Measurements from ENCODE around the gene DNAJA3. TPM values are rescaled to one million over a fixed set of nuclear protein-coding genes. Genes with fewer than 3 reads are reported as not detected.

Gene DNAJA3
- total RNA-seq, 4 donors from 2014 or later = 41.1 to 70.9 (median 48.7) TPM

GRCh38 chr16:4404967-4405696 is 20.5 kb upstream of the DNAJA3 start:
- 89% methylated on average over 17 of the region's 24 CpGs for WGBS
- Histone ChIP-seq H3K27me3 (no peaks in the 10 kb centered on the region), H3K36me3 (peaks cover 66% of the 10 kb centered on the region), H3K9me3 (no peaks in the 10 kb centered on the region), H3K4me3 (no peak overlapping the region), H3K4me1 (peaks cover 17% of the 10 kb centered on the region), H3K27ac (no peak overlapping the region)
- DNase-seq (ENCODE audit: low spot score in 2 of 2) = peak in 1 of 2 donors; percentile 80
- TF ChIP-seq POLR2AphosphoS5 (IDR thresholded peaks at IDR 0.05) = no peak
- TF ChIP-seq POLR2A (IDR thresholded peaks at IDR 0.05) = no peak
- TF ChIP-seq CTCF (IDR thresholded peaks at IDR 0.05) = no peak
- no peak for TF ChIP-seq EP300 (IDR thresholded peaks at IDR 0.05)

- DNase-seq (ENCODE audit: low spot score in 2 of 2) = no peak
- WGBS = 93% methylated on average over 3 of the region's 22 CpGs
- TF ChIP-seq POLR2A (IDR thresholded peaks at IDR 0.05) (no peak), EP300 (IDR thresholded peaks at IDR 0.05) (no peak), CTCF (IDR thresholded peaks at IDR 0.05) (no peak)
- Histone ChIP-seq H3K27ac (no peak overlapping the region), H3K4me3 (no peak overlapping the region), H3K27me3 (no peaks in the 10 kb centered on the region), H3K9me3 (no peaks in the 10 kb centered on the region), H3K36me3 (peaks cover 63% of the 10 kb centered on the region), H3K4me1 (peaks cover 27% of the 10 kb centered on the region)
Observed at GRCh38 chr16:4407543-4408322, 17.9 kb upstream of the DNAJA3 start.

GRCh38 chr16:4408323-4408690 is 17.4 kb upstream of the DNAJA3 start:
- Histone ChIP-seq H3K4me3 (no peak overlapping the region), H3K36me3 (peaks cover 61% of the 10 kb centered on the region), H3K27ac (no peak overlapping the region), H3K4me1 (peaks cover 27% of the 10 kb centered on the region), H3K9me3 (no peaks in the 10 kb centered on the region), H3K27me3 (no peaks in the 10 kb centered on the region)
- TF ChIP-seq CTCF (IDR thresholded peaks at IDR 0.05) (no peak), EP300 (IDR thresholded peaks at IDR 0.05) (no peak), POLR2AphosphoS5 (IDR thresholded peaks at IDR 0.05) (no peak), POLR2A (IDR thresholded peaks at IDR 0.05) (no peak)
- DNase-seq (ENCODE audit: low spot score in 2 of 2) = no peak
- WGBS = 85% methylated on average over 8 of the region's 10 CpGs

- Histone ChIP-seq H3K4me1 (peaks cover 31% of the 10 kb centered on the region), H3K27ac (no peak overlapping the region), H3K36me3 (peaks cover 51% of the 10 kb centered on the region), H3K27me3 (no peaks in the 10 kb centered on the region), H3K9me3 (no peaks in the 10 kb centered on the region), H3K4me3 (no peak overlapping the region)
- no peak for TF ChIP-seq CTCF (IDR thresholded peaks at IDR 0.05)
- TF ChIP-seq POLR2A (IDR thresholded peaks at IDR 0.05) = no peak
- no peak for TF ChIP-seq EP300 (IDR thresholded peaks at IDR 0.05)
- no peak for TF ChIP-seq POLR2AphosphoS5 (IDR thresholded peaks at IDR 0.05)
- WGBS = 66% methylated on average over 15 of the region's 19 CpGs
- DNase-seq (ENCODE audit: low spot score in 2 of 2) = no peak
Observed at GRCh38 chr16:4409081-4409932, 16.4 kb upstream of the DNAJA3 start.

All from suprapubic skin (tissue), 4 donors.